ENCODE data around the gene UBE2N. TPM values are rescaled to one million over a fixed set of nuclear protein-coding genes. Genes with fewer than 3 reads are reported as not detected.

The UBE2N gene
- total RNA-seq, 4 donors from 2014 or later, result 2.0 to 39.0 (median 22.3) TPM

DNA sequence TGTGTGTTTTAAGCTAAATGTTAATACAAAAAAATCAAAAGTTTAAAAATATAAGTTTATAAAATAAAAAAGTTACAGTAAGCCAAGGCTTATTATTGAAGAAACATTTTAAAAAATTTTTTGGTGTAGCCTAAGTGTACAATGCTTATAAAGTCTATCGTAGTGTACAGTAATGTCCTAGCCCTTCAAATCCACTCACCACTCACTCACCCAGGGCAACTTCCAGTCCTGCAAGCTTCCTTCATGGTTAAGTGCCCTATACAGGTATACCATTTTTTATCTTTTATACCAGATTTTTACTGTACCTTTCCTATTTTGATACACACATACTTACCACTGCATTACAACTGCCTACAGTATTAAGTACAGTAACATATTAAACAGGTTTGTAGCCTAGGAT lies 11.9 kb downstream of the UBE2N start:
- Histone ChIP-seq H3K27ac (no peak overlapping the region), H3K9me3 (no peaks in the 10 kb centered on the region), H3K36me3 (no peaks in the 10 kb centered on the region), H3K27me3 (no peaks in the 10 kb centered on the region), H3K4me3 (no peak overlapping the region), H3K4me1 (peaks cover 18 to 92% (median 34%) of the 10 kb centered on the region in 4 donors)
- in situ Hi-C loops (cut with MboI; ENCODE audit: low pct_ligation_motif_present in 1 of 4, low pct_unique_long_range_greater_than_20kb in 1 of 4, low sequenced_read_pairs in 3 of 4) (no loop called here), intact Hi-C loops (cut with DNase I; ENCODE audit: low total_unique reads) (no loop called here)
- TF ChIP-seq POLR2AphosphoS5 (IDR thresholded peaks at IDR 0.05), result no peak
- TF ChIP-seq CTCF (IDR thresholded peaks at IDR 0.05), result no peak
- TF ChIP-seq EP300 (IDR thresholded peaks at IDR 0.05; ENCODE audit: low read depth), result no peak
- TF ChIP-seq POLR2A (IDR thresholded peaks at IDR 0.05), result no peak
- no peak for DNase-seq
- WGBS, 2 donors (ENCODE audit: low coverage in 1 of 2), result 79 to 100% methylated on average over 1 of the region's 1 CpG

DNA sequence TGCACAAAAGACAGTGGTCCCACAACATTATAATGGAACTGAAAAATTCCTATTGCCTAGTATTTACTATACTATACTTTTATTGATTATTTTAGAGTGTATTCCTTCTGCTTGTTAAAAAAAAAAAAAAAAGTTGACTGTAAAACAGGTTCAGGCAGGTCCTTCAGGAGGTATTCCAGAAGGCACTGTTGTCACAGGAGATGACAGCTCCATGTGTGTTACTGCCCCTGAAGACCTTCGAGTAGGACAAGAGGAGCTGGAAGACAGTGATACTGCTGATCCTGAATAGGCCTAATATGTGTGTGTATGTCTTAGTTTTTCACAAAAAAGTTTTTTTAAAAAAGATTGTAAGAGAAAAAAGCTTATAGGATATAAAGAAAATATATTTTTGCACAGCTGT lies 12.3 kb downstream of the UBE2N start:
- H3K27me3 ChIP-seq, result no peaks in the 10 kb centered on the region
- no peak for DNase-seq
- peaks cover 22 to 88% (median 32%) of the 10 kb centered on the region in 4 donors for H3K4me1 ChIP-seq
- in situ Hi-C loops (cut with MboI; ENCODE audit: low pct_ligation_motif_present in 1 of 4, low pct_unique_long_range_greater_than_20kb in 1 of 4, low sequenced_read_pairs in 3 of 4) (no loop called here), intact Hi-C loops (cut with DNase I; ENCODE audit: low total_unique reads) (no loop called here)
- WGBS, 2 donors (ENCODE audit: low coverage in 1 of 2), result 61 to 75% methylated on average over 1 of the region's 1 CpG
- no peak overlapping the region for H3K27ac ChIP-seq
- no peaks in the 10 kb centered on the region for H3K36me3 ChIP-seq
- TF ChIP-seq EP300 (IDR thresholded peaks at IDR 0.05; ENCODE audit: low read depth), result no peak
- no peak for TF ChIP-seq CTCF (IDR thresholded peaks at IDR 0.05)
- TF ChIP-seq POLR2A (IDR thresholded peaks at IDR 0.05), result no peak
- no peak for TF ChIP-seq POLR2AphosphoS5 (IDR thresholded peaks at IDR 0.05)
- H3K9me3 ChIP-seq, result no peaks in the 10 kb centered on the region
- no peak overlapping the region for H3K4me3 ChIP-seq

DNA sequence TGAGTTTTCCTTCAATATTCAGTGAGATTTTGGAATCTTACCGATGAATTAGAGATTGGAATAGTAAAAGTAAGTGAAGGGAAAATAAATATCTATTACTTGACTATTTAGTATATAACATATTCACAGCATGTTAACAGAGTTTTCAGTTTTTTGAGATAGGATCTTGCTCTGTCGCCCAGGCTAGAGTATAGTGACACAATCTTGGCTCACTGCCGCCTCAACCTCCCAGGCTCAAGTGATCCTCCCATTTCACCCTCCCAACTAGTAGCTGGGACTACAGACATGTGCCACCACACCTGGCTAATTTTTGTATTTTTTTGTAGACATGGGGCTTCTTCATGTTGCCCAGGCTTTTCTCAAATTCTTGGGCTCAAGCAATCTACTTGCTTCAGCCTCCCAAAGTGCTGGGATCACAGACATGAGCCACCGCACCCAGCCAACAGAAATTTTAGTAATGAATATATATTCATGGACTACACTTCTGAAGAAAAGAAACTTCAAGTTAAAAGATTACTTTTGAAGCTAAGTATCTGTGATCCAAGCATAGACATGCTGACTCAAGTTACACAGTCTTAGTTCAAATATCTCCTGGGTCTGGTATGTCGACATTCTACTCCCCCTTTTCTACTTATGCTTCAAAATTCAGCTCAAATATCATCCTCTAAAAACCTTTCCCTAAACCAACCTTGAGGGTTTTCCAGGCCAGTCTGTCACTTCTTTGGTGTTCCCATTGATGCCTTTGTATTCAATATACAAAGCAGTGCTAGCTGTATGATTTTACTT lies 13.8 kb downstream of the UBE2N start:
- intact Hi-C loops (cut with DNase I; ENCODE audit: low total_unique reads), result no loop called here
- in situ Hi-C loops (cut with MboI; ENCODE audit: low pct_ligation_motif_present in 1 of 4, low pct_unique_long_range_greater_than_20kb in 1 of 4, low sequenced_read_pairs in 3 of 4), result no loop called here
- Histone ChIP-seq H3K27ac (no peak overlapping the region), H3K4me1 (peaks cover 25 to 88% (median 37%) of the 10 kb centered on the region in 4 donors), H3K9me3 (no peaks in the 10 kb centered on the region), H3K36me3 (no peaks in the 10 kb centered on the region), H3K27me3 (no peaks in the 10 kb centered on the region), H3K4me3 (no peak overlapping the region)
- WGBS, 2 donors (ENCODE audit: low coverage in 1 of 2), result 83 to 84% methylated on average over 5 of the region's 5 CpGs
- DNase-seq, result no peak
- no peak for TF ChIP-seq POLR2AphosphoS5 (IDR thresholded peaks at IDR 0.05)
- TF ChIP-seq POLR2A (IDR thresholded peaks at IDR 0.05), result no peak
- no peak for TF ChIP-seq CTCF (IDR thresholded peaks at IDR 0.05)
- TF ChIP-seq EP300 (IDR thresholded peaks at IDR 0.05; ENCODE audit: low read depth), result no peak

DNA sequence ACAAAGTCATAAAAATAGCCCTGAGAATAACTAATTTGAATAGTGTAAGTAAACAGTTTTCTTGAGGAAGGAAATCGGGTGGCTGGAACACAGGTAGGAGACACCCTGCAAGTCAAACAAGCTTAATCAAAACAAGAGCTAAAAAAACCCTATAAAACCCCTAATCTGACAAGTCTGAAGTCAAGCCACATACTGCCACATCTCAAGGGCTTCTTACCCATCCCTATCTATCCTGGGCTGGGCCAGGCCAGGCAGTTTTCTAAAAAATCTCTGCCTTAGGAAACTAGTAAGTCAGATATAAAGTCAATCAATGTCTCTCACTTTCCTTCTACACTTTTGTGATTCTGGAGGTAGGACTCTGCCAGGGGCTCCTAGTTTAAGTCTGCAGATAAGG lies 15.3 kb downstream of the UBE2N start:
- in situ Hi-C loops (cut with MboI; ENCODE audit: low pct_ligation_motif_present in 1 of 4, low pct_unique_long_range_greater_than_20kb in 1 of 4, low sequenced_read_pairs in 3 of 4), result no loop called here
- Histone ChIP-seq H3K9me3 (no peaks in the 10 kb centered on the region), H3K27ac (peak overlapping the region in 2 of 4 donors; percentile 8 to 13), H3K4me3 (no peak overlapping the region), H3K4me1 (peaks cover 28 to 84% (median 33%) of the 10 kb centered on the region in 4 donors), H3K36me3 (no peaks in the 10 kb centered on the region), H3K27me3 (no peaks in the 10 kb centered on the region)
- 10 to 17% methylated on average over 1 of the region's 1 CpG for WGBS, 2 donors (ENCODE audit: low coverage in 1 of 2)
- no peak for DNase-seq
- TF ChIP-seq POLR2AphosphoS5 (IDR thresholded peaks at IDR 0.05) (no peak), CTCF (IDR thresholded peaks at IDR 0.05) (no peak), EP300 (IDR thresholded peaks at IDR 0.05; ENCODE audit: low read depth) (no peak), POLR2A (IDR thresholded peaks at IDR 0.05) (no peak)
- intact Hi-C loops (cut with DNase I; ENCODE audit: low total_unique reads), result no loop called here

Data from transverse colon (tissue), 4 donors.